GM12873 (cell line): ENCODE results near the gene RRH.
A peak's percentile ranks its signal among the peaks of the same experiment; 100 is the strongest.

Source experiments
- TF ChIP-seq, protein P1 (sequence below): IDR thresholded peaks from 2 replicates; pipeline ENCODE4 v1.5.1; 2012; ENCODE audit warnings: low read depth, mild to moderate bottlenecking, moderate library complexity, low read length, control low read depth; ENCODE audit not compliant: insufficient read depth; ENCODE audit errors: missing control alignments

RRH gene

DNA sequence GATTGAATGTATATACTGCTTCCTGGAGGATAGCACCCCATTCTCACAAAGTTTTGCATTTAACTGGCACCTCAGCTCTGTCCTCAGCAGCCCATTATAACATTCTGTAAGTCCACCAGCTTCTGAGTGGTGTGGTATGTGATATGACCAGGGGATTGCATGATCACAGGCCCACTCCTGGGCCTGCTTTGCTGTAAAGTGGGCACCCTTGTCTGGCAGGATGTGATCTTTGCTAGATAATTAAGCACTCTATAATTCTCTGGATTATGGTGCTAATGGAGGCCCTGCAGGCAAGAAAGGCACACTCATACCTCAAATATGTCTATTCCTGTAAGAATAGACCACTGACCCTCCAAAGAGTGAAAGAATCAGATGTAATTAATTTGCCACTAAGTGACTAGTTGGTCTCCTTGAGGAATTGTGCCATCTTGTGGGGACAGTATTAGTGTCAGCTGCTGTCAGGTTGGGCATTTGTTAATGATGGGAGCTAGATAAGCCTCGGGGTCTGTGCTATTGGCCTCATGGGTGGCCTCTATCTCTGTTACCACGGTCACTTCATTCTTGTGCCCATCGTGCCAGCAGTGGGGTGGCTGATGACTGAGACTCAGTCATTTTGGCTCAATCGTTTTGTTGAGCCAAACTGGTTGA, 23.7 kb upstream of the RRH start:
- TF ChIP-seq, protein P1, sequence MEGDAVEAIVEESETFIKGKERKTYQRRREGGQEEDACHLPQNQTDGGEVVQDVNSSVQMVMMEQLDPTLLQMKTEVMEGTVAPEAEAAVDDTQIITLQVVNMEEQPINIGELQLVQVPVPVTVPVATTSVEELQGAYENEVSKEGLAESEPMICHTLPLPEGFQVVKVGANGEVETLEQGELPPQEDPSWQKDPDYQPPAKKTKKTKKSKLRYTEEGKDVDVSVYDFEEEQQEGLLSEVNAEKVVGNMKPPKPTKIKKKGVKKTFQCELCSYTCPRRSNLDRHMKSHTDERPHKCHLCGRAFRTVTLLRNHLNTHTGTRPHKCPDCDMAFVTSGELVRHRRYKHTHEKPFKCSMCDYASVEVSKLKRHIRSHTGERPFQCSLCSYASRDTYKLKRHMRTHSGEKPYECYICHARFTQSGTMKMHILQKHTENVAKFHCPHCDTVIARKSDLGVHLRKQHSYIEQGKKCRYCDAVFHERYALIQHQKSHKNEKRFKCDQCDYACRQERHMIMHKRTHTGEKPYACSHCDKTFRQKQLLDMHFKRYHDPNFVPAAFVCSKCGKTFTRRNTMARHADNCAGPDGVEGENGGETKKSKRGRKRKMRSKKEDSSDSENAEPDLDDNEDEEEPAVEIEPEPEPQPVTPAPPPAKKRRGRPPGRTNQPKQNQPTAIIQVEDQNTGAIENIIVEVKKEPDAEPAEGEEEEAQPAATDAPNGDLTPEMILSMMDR, result peak; percentile 60

DNA sequence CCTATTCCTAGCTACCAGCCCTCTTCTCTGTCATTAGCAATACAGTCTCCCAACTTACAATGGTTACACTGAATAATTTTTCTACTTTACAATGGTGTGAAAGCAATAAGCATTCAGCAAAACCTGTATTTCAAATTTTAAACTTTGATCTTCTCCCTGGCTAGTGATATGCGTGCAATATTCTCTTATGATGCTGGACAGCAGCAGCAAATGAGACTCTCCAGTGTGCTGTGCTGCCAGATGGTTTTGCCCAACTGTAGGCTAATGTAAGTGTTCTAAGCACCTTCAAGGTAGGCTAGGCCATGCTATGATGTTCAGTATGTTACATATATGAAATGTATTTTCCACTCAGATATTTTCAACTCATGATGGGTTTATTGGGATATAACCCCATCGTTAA, 18.1 kb upstream of the RRH start:
- TF ChIP-seq, protein P1, result no peak

DNA sequence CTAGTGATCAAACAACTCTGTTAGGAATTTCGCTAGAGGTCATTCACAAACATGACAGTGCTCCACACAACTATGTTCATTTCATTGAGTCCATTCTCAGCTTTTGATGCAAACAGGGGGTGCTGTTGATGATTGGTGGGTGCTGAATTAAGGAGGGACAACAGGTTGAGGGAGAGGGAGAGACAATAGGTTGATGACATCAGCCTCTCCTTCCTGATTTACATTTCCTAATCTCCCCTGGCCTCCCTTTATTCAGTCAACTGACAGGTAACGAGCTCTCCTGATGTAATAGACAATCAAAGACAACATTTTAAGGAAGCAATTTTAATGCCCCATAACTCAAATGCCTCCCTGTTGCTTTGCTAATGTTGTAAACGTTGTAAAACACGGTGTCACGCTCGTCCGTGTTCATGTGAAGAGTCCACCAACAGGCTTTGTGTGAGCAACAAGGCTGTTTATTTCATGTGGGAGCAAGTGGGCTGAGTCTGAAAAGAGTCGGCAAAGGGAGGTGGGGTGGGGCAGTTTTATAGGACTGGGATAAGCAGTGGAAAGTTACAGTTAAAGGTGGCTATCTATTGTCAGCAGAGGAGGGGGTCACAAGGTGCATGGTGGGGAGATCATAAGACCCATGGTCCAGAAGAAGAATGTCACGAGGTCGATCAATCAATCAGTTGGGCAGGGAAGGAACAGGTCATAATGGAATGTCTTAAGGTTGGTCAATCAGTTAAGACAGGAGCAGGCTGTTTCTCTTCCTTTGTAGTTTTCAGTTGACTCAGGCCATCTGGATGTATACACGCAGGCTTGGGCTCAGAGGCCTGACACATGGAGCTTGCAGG, 17.0 kb upstream of the RRH start:
- TF ChIP-seq, protein P1, result no peak

GRCh38 chr4:109811707-109812106, 16.1 kb upstream of the RRH start:
- TF ChIP-seq, protein P1, result no peak

- TF ChIP-seq, protein P1, result no peak
These were observed 12.4 kb upstream of the RRH start, which contains the start of gene GAR1 for GRCh38 chr4:109815151-109816081. TSS of gene GAR1 (plus strand) at chr4:109815762. CDS start at chr4:109816165, 403 bp downstream.

DNA sequence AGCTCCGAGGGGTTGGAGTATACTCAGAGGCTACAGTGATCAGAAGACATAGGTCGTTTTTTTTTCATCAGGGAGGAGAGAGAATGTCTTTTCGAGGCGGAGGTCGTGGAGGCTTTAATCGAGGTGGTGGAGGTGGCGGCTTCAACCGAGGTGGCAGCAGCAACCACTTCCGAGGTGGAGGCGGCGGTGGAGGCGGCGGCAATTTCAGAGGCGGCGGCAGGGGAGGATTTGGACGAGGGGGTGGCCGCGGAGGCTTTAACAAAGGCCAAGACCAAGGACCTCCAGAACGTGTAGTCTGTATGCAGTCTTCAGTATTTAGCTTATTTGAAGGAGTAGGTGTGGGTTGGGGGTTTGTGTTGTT, 11.7 kb upstream of the RRH start:
- TF ChIP-seq, protein P1, result no peak
